CD4-positive, alpha-beta T cell treated with Interleukin-15 for 4 hours (primary cell): ENCODE results near the gene AGBL1.
A peak's percentile ranks its signal among the peaks of the same experiment; 100 is the strongest.

Experiments used
- DNase-seq: peaks from one replicate; pipeline ENCODE4 v3.0.0-alpha.2; 2020; ENCODE audit warnings: low spot score

The AGBL1 gene

DNA sequence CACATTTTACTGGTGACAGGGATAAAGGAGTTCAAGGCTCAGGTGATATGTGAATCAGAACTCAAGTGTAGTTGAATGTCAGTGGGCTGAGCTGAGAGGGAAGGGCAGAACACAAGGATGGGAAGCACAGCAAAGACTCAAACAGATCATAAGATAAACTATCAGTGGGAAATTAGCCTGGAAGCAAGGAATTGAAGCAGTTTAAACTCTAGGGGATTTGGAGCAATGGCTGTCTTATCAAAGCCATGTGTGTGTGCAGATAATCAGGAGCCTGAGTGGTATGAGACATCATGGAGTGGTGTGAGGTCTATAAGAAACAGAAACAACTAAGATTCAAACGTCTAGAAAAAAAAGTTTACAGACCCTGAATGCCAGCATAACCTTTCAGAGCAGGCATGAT lies 634.6 kb downstream of the AGBL1 start:
- DNase-seq = no peak

DNA sequence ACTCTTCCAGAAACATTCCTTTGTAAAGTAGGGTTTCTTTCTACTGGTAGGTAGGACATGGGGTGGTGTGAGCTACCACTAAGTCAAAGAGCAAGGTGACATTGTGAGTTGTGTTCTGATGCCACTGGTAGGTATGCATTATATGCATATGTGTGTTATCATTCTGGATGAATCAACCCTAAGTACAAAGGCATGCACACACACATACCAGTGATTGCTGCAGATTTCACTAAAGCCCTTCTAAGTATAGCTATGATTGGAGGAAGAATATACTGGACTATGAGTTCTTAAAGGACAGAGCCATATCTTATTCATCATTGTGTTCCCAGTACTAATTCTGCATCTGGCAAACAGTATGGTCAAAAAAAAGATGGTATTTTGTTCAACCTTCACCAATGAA lies 646.0 kb downstream of the AGBL1 start:
- DNase-seq = no peak

DNA sequence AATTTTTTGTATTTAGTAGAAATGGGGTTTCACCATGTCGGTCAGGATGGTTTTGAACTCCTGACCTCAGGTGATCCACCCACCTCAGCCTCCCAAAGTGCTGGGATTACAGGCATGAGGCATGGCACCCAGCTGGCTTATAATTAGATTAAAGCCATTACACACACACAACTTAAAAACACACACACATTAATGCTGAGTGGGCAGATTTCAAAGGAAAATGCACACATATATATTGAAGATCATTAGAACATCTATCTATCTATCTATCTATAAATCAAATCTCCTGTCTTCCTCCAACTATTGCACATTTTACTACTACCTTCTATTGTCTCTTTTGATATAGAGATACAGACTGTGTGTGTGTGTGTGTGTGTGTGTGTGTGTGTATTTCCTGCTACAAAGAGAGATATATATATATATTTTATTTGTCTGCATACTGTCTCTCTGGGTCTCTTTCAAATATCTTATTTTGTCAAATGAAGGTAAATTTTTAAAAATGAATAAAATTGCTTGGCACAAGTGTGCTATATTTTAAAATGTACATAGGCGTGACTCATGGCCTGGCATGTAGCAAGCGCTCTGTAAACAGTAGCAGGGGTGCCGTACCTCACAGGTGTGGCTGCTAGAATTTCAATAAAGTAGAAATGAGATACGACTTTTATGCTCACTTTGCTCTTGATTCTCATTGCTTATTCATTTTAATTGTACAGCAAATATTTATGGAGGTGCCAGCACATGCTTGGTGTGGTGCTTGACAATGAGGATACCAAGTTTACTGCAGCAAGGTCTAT lies 655.8 kb downstream of the AGBL1 start:
- DNase-seq = no peak

DNA sequence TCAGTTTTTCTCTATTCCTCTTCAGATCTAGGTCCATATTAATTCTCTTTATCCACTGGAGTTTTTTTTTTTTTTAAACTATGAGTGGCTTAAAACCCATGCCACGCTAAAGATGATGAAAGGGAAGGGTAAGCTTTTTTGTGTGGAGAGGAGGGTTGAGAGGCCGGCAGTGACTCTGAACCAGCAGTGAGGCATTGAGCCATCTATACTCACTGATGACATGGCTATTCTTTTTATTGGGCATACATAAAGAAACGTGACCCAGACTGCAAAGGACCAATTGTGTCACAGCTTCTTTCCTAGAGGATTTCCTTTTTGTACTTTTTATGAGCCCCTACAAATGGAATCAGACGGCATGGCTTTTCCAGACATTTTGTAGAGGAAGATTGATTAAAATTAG lies 662.2 kb downstream of the AGBL1 start:
- no peak for DNase-seq

DNA sequence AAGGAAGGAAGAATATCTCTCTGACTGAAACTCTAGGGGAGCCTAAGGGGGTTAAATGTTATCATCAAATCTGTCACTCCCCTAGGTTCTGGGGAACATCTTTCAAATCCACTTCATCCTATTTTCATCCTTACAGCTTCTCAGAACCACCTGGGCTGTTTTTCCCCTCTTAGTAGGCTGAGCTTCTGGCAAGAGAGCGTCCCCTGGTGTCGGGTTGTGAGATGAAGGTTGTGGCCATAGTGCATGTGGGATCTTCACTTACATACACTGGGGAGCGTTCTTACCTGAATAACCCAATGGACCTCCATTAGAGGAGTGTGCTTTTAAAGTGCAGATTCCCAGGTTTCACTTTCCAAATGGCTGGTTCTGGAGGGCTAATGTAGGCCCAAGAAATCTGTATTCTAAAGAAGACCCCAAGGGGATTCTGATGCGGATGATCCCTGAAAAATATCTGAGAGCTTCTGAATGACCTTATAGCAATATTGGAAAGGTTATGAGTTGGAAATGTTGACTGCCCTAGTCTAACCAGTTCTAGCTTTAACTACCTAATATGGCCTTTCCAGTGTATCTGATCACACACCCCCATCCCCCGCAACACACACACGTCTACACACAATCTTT lies 663.7 kb downstream of the AGBL1 start:
- peak; percentile 41 for DNase-seq

DNA sequence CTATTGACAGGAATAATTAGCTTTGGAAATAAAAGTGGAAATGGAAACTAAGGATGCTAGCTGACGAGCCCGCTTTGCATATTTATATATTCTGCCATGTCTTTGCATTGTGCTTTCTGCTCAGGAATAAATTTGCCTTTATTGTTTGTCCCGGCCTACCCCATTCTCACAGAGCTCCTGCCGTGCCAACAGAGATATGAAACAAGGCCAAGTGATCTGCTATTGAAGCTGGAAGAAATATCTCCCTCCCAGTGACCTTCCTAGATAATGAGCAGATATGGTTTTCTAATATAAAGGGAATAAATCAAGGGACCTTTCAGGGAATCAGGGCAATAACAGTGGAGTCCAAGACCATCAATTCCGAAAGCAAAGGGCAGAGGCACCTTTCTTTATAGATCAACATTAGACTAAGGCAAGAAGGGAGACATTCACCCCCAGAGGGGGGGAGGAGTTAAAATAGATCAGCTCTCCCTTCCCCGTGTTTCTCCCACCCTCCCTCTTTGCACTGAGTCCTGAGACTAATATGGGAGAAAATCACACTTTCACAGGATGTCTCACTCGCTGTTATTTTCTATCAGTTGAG lies 664.6 kb downstream of the AGBL1 start:
- DNase-seq = no peak

DNA sequence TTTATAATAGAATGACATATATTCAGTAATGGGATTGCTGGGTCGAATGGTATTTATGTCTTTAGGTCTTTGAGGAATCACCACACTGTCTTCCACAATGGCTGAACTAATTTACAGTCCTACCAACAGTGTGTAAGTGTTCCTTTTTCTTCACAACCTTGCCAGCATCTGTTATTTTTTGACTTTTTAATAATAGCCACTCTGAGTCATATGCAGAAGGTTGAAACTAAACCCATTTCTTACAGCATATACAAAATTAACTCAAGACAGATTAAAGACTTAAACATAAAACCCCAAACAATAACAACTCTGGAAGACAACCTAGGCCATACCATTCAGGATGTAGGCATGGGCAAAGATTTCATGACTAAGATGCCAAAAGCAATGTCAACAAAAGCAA lies 671.4 kb downstream of the AGBL1 start:
- no peak for DNase-seq

DNA sequence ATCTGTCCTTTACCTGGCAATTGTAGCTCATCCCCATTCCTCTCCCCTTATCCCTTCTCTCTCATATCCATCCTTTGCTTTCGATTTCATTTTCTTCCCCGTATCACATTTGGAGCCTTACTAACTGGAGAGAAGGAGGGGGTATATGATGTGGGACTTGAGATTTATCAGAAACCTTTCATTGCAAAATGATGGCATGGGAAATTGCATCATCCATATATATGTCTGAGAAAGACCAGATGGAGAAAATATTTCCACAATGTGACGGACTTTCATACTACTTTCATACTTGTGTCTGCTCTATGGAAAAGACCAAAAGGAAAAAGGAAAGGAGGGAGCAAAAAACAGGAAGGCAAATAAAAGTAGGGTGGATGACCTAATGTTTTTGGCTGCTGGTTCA lies 675.2 kb downstream of the AGBL1 start:
- DNase-seq = no peak

DNA sequence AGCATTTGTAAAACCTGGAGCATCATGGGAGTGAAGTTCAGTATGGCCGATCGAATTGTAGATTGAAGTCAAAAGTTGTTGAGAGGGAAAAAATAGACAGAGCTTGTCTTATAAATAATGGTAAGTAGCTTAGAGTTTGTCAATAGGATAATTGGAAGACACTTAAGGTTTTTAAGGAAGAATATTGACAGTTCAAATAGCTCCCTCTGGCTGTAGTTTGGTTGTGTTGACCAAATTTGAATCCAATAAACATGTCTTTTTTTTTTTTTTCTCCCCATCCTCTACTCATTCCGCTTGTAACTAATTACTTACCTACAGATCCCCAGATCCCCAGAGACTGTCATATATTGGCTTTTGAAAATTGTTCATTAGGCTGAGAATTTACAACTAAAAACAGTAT lies 677.0 kb downstream of the AGBL1 start:
- no peak for DNase-seq

DNA sequence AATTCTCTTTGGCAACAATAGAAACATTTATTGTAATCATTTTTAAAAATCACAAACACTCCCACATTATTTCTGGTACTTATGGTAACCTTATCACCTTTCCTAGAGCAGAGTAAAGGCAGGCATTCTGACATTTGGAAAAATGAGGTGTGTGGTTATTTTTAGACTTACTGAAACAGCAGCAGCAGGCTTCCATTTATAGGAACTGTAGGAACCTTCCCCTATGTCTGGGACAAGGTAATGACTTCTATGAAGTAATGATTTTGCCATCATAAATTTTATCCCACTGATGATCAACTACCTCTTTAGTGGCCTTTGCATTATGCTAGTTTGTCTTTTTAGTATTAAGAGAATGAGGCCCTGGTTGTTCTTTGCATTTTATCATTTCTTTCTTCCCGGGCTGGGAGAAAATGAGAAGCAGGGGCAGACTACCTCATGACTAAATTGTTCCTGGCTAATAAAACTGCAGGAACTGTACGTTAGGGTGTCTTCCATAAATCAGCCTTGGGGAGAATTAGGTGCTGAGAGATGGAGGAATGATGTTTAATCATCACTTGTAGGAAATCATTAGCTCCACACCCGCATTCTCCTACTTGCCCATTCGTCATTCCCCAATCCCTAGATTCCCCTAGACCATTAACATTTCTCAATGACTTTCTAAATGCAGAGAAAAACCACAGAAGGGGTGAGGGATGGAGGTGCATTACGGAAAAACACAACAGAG lies 680.3 kb downstream of the AGBL1 start:
- DNase-seq = no peak

DNA sequence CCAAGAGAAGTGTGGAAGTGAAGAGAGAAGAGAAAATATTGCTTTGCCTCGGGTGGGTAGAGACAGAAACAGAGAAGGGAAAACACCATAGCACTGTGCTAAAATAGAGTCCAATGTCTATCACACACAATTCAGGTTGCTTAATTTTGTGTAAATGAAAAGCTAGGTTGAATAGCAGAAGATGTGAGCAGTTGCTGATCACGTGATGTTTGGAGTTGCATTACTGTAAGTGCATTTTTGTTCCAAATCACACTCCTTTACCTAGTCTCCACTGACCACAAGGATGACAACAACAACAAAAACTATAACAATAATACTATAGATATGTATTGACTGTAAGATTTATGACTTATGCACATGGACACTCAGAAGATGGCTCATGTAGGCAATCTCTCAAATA lies 683.2 kb downstream of the AGBL1 start:
- no peak for DNase-seq

DNA sequence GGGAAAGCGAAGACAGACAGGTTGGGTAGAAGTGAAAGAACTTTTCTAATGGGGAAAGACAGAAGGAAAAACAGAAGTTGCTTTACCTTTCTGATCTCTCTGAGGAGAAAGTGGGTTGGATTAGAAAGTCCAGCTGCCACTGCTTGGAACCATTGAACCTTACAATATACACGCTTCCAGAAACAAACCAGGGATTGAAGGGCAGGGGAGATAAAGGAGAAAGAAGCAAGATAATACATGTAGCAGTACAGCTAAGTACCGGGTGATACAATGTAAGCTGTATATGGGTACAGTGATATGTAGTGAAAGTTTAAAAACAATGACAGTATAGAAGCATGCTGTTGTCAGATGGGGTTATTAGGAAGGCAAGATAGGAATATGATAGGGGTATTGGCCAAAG lies 684.4 kb downstream of the AGBL1 start:
- no peak for DNase-seq

DNA sequence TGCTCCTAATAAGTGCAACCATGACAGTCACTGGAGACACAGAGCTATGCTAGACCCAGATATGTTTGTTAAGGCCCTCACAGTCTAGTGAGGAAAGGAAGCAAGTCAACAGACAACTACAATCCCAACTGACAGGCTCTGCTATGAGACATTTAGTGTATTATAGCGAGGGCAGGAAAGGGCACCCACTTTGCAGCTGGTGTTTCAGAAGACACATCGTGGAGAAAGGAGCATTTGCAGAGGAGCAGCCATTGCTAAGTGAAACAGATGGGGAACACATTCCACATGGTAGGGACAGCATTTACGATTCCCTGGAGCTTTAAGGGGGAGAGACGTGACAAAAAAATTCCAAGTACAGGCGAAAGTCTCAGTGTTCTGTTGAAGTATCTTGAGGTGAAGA lies 685.6 kb downstream of the AGBL1 start:
- DNase-seq = no peak

DNA sequence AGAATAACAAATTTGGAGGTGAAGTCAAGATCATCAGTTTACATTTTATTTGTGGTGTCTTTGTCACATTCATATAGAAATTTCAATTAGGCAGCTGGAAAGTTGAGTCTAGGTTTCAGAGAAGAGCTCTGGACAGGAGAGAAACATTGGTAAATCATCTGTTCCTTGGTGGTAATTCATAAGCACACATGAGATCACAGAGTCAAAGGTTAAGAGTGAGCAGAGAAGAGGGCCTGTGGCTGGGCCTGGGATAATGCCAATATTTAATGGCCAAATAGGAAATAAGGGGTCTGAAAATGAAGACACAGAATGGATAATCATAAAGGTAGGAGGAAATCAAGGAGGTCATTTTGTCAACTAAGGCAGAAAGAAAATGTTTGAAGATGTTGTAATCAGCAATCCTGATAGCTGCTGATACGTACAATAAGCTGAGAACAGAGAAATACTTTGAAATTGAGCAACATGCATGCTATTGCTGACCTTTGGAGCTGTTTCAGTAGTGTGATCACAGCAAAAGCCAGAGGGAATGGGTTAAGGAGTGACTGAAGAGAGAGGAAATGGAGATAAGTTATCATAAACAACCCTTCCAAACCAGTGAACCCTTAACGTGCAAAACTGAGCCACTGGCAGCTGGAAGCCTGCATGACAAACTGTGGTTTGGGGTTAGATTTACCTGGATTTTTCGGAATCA lies 692.8 kb downstream of the AGBL1 start:
- no peak for DNase-seq

DNA sequence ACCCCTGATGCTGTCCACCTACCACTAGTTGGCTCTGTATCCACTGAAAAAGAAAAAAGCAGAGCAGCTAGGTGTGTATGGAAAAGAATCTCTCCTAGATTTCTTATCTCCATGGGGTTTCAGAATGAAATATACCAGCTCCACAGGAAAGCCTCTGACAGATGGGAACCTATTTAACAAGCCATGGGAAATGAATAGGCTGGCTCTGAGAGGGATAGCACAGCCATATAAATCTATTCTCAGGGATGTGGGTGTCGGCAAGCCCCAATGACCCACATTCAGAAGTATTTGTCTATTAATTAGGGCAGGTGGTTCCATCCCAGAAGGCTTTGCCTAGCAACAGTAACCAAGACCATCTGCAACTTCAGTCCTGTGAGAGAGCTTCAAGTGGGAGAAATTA lies 694.1 kb downstream of the AGBL1 start:
- DNase-seq = no peak

DNA sequence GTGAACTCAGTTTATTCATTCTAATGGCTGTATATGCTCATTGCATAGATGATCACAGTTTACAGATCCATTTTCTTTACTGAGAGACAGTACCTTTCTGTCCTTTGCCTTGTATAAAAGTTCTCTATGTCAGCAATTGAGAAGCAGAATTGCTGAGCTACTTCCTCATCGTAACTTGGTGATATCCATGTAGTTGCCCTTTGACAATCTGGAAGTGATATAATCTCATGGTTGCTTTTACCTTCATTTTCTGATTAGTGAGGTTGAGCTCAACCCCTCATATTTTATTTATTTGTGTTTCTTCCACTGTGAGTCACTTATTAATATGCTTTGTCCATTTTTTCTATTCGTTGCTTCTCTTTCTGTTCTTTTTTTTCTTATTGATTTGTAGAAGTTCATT lies 696.5 kb downstream of the AGBL1 start:
- DNase-seq = no peak

DNA sequence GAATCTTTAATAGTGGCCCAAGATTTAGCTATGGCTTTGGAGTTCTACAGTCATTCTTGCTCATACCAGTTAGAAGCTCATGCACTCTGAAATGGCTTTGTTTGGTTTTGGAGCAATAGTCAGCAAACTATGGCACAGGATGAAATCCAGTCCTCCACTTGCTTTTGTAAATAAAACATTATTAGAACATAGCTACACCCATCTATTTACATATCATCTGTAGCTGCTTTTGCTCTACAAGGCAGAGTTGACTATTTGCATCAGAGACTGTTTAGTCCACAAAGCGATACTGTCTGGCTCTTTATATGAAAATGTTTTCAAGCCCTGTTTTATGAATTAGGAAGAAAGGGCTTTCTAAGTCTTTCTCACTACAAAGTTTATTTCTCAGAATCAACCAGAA lies 716.9 kb downstream of the AGBL1 start:
- no peak for DNase-seq

DNA sequence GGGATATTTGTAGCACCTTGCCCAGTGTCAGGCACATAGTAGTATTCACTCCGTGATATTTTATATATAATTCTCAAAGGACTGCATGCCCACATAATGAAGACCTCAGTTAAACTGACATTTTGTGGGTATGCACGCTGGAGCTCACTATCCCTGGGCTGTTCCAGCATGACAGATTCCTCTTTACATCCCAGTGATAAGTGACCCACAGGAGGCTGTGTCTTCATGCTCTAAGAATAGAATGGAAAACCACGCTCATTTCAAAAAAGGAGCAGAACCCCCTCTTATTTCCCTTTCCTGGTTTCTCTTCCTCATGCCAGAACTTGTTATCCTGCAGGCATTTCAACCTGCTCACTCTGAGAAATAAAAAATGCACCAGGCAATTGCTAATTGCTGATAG lies 717.5 kb downstream of the AGBL1 start:
- DNase-seq = no peak

DNA sequence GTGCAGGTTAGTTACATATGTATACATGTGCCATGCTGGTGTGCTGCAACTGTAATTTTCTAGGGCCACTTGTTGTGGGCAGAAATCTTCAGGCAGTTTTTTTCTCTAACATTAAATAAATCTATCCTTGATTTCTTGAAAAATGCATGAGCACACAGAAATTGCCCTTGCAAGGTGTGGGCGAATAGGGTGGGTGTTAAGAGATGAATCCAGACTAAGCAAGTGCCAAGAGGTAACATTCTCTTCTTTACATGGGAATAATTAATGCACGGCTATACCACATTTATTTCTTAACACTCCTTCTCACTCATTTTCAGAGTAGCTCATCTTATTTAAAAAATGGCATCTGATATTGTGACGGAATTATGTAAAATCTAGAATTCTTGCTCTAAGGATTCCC lies 719.6 kb downstream of the AGBL1 start:
- DNase-seq = no peak

DNA sequence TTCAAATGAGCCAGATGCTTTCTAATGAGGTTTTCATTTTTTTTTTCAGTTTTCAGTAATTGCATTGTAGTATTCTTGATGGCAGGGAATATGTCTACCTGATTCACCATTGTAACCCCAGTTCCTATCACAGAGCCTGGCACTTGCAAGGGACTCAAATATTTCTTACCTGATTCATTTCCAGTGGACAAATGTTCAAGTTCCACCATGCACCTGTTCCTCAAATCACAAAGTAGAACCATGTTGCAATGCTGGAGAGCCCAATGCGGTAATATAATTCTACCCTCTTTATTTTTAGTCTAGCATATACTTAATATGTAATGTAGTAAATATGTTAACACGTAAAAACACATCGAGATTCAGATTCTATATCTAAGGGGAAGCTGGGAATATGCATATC lies 722.6 kb downstream of the AGBL1 start:
- DNase-seq = no peak

DNA sequence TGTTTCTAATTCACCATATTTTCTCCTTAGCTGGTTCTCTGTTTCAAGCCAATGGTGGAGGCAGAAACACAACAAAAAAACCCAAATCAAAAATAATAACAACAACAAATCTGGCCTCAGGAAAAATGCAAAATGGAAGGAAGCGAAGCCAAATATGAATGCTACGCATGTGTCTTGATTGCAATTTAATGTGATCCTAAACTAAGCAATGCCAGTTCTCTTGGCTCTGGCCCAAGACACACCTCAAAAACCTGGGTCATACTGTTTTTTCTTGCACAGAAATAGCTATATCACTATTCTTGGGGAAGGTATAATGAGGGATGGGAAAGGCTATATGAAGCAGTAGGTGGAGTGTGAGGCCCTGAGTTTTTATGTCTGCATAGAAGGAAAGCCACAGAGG lies 724.7 kb downstream of the AGBL1 start:
- no peak for DNase-seq

DNA sequence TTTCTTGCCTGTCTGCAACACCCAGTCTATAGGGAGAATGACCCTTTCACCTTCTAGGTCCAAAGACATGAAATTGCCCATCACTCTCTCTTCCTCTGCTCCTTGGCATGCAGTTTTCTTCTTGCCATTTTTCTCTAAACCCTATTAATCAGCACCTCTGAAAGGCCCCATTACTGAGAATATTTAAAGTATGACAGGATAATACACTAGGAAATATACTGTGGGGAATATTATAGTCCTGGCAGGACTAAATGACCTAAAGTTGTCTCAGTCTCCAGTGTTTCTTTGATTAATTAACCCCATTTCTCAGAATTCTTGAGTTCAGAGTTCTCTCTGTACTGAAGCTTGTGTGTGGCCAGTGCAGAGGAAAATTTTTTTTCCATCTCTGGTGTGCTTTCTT lies 730.7 kb downstream of the AGBL1 start:
- no peak for DNase-seq
